ENCODE data around the gene SERPINB6.
"Not testable (repeated sequence)": the region's sequence is repeated elsewhere in the genome, so short reads cannot be mapped to it uniquely, and the experiment has no call there.

The SERPINB6 gene

GRCh38 chr6:2925842-2926747 is 45.3 kb downstream of the SERPINB6 start:
- not testable (repeated sequence) for H3K4me2 ChIP-seq (ENCODE audit: low read length); H3K4me1 ChIP-seq (ENCODE audit: control insufficient read depth, insufficient read depth, low read length); H3K9ac ChIP-seq (ENCODE audit: low read depth, low read length); H3K4me3 ChIP-seq (ENCODE audit: low read length); H3K9me3 ChIP-seq (replicated peaks; ENCODE audit: low read length); H3K36me3 ChIP-seq (ENCODE audit: insufficient read depth, low read length)
- peaks cover 39% of the 10 kb centered on the region for H3K27me3 ChIP-seq (ENCODE audit: control insufficient read depth, insufficient read depth, low read length)

- H3K4me2 ChIP-seq (ENCODE audit: low read length), result no peak overlapping the region
- no peaks in the 10 kb centered on the region for H3K4me1 ChIP-seq (ENCODE audit: control insufficient read depth, insufficient read depth, low read length)
- H3K27me3 ChIP-seq (ENCODE audit: control insufficient read depth, insufficient read depth, low read length), result peaks cover 43% of the 10 kb centered on the region
- H3K9ac ChIP-seq (ENCODE audit: low read depth, low read length), result no peak overlapping the region
- no peak overlapping the region for H3K4me3 ChIP-seq (ENCODE audit: low read length)
- no peaks in the 10 kb centered on the region for H3K36me3 ChIP-seq (ENCODE audit: insufficient read depth, low read length)
- no peaks in the 10 kb centered on the region for H3K9me3 ChIP-seq (replicated peaks; ENCODE audit: low read length)
Observed at GRCh38 chr6:2921520-2922115, 49.7 kb downstream of the SERPINB6 start.

GRCh38 chr6:2920671-2921112 is 50.7 kb downstream of the SERPINB6 start:
- H3K27me3 ChIP-seq (ENCODE audit: control insufficient read depth, insufficient read depth, low read length), result peaks cover 37% of the 10 kb centered on the region
- H3K4me2 ChIP-seq (ENCODE audit: low read length), result no peak overlapping the region
- no peaks in the 10 kb centered on the region for H3K4me1 ChIP-seq (ENCODE audit: control insufficient read depth, insufficient read depth, low read length)
- no peak overlapping the region for H3K9ac ChIP-seq (ENCODE audit: low read depth, low read length)
- no peaks in the 10 kb centered on the region for H3K36me3 ChIP-seq (ENCODE audit: insufficient read depth, low read length)
- H3K9me3 ChIP-seq (replicated peaks; ENCODE audit: low read length), result no peaks in the 10 kb centered on the region
- H3K4me3 ChIP-seq (ENCODE audit: low read length), result no peak overlapping the region

- no peaks in the 10 kb centered on the region for H3K9me3 ChIP-seq (replicated peaks; ENCODE audit: low read length)
- no peak overlapping the region for H3K9ac ChIP-seq (ENCODE audit: low read depth, low read length)
- no peak overlapping the region for H3K4me2 ChIP-seq (ENCODE audit: low read length)
- H3K27me3 ChIP-seq (ENCODE audit: control insufficient read depth, insufficient read depth, low read length), result peaks cover 33% of the 10 kb centered on the region
- no peaks in the 10 kb centered on the region for H3K4me1 ChIP-seq (ENCODE audit: control insufficient read depth, insufficient read depth, low read length)
- H3K36me3 ChIP-seq (ENCODE audit: insufficient read depth, low read length), result no peaks in the 10 kb centered on the region
- H3K4me3 ChIP-seq (ENCODE audit: low read length), result no peak overlapping the region
Observed at GRCh38 chr6:2919886-2920285, 51.5 kb downstream of the SERPINB6 start.

GRCh38 chr6:2919401-2919800 is 52.0 kb downstream of the SERPINB6 start:
- Histone ChIP-seq H3K4me3 (ENCODE audit: low read length) (no peak overlapping the region), H3K4me2 (ENCODE audit: low read length) (no peak overlapping the region), H3K27me3 (ENCODE audit: control insufficient read depth, insufficient read depth, low read length) (peaks cover 30% of the 10 kb centered on the region), H3K4me1 (ENCODE audit: control insufficient read depth, insufficient read depth, low read length) (no peaks in the 10 kb centered on the region), H3K36me3 (ENCODE audit: insufficient read depth, low read length) (no peaks in the 10 kb centered on the region), H3K9me3 (replicated peaks; ENCODE audit: low read length) (no peaks in the 10 kb centered on the region), H3K9ac (ENCODE audit: low read depth, low read length) (no peak overlapping the region)

GRCh38 chr6:2918936-2919335 is 52.4 kb downstream of the SERPINB6 start:
- Histone ChIP-seq H3K4me2 (ENCODE audit: low read length) (no peak overlapping the region), H3K36me3 (ENCODE audit: insufficient read depth, low read length) (no peaks in the 10 kb centered on the region), H3K4me3 (ENCODE audit: low read length) (no peak overlapping the region), H3K9ac (ENCODE audit: low read depth, low read length) (no peak overlapping the region), H3K27me3 (ENCODE audit: control insufficient read depth, insufficient read depth, low read length) (peaks cover 31% of the 10 kb centered on the region), H3K4me1 (ENCODE audit: control insufficient read depth, insufficient read depth, low read length) (no peaks in the 10 kb centered on the region), H3K9me3 (replicated peaks; ENCODE audit: low read length) (no peaks in the 10 kb centered on the region)

- Histone ChIP-seq H3K4me3 (ENCODE audit: low read length) (no peak overlapping the region), H3K9me3 (replicated peaks; ENCODE audit: low read length) (no peaks in the 10 kb centered on the region), H3K27me3 (ENCODE audit: control insufficient read depth, insufficient read depth, low read length) (peaks cover 29% of the 10 kb centered on the region), H3K4me2 (ENCODE audit: low read length) (no peak overlapping the region), H3K4me1 (ENCODE audit: control insufficient read depth, insufficient read depth, low read length) (no peaks in the 10 kb centered on the region), H3K9ac (ENCODE audit: low read depth, low read length) (no peak overlapping the region), H3K36me3 (ENCODE audit: insufficient read depth, low read length) (no peaks in the 10 kb centered on the region)
Observed at GRCh38 chr6:2917801-2918445, 53.4 kb downstream of the SERPINB6 start.

- Histone ChIP-seq H3K36me3 (ENCODE audit: insufficient read depth, low read length) (no peaks in the 10 kb centered on the region), H3K27me3 (ENCODE audit: control insufficient read depth, insufficient read depth, low read length) (peaks cover 29% of the 10 kb centered on the region), H3K9me3 (replicated peaks; ENCODE audit: low read length) (no peaks in the 10 kb centered on the region), H3K4me3 (ENCODE audit: low read length) (no peak overlapping the region), H3K4me2 (ENCODE audit: low read length) (no peak overlapping the region), H3K9ac (ENCODE audit: low read depth, low read length) (no peak overlapping the region), H3K4me1 (ENCODE audit: control insufficient read depth, insufficient read depth, low read length) (no peaks in the 10 kb centered on the region)
Observed at GRCh38 chr6:2917065-2917464, 54.3 kb downstream of the SERPINB6 start.

GRCh38 chr6:2916158-2916925 is 55.0 kb downstream of the SERPINB6 start:
- H3K4me3 ChIP-seq (ENCODE audit: low read length), result no peak overlapping the region
- H3K9me3 ChIP-seq (replicated peaks; ENCODE audit: low read length), result no peaks in the 10 kb centered on the region
- no peaks in the 10 kb centered on the region for H3K4me1 ChIP-seq (ENCODE audit: control insufficient read depth, insufficient read depth, low read length)
- no peaks in the 10 kb centered on the region for H3K36me3 ChIP-seq (ENCODE audit: insufficient read depth, low read length)
- H3K27me3 ChIP-seq (ENCODE audit: control insufficient read depth, insufficient read depth, low read length), result peaks cover 31% of the 10 kb centered on the region
- no peak overlapping the region for H3K9ac ChIP-seq (ENCODE audit: low read depth, low read length)
- no peak overlapping the region for H3K4me2 ChIP-seq (ENCODE audit: low read length)

- Histone ChIP-seq H3K4me2 (ENCODE audit: low read length) (no peak overlapping the region), H3K9me3 (replicated peaks; ENCODE audit: low read length) (no peaks in the 10 kb centered on the region), H3K36me3 (ENCODE audit: insufficient read depth, low read length) (no peaks in the 10 kb centered on the region), H3K4me1 (ENCODE audit: control insufficient read depth, insufficient read depth, low read length) (no peaks in the 10 kb centered on the region), H3K9ac (ENCODE audit: low read depth, low read length) (no peak overlapping the region), H3K4me3 (ENCODE audit: low read length) (no peak overlapping the region), H3K27me3 (ENCODE audit: control insufficient read depth, insufficient read depth, low read length) (peaks cover 34% of the 10 kb centered on the region)
Observed at GRCh38 chr6:2915150-2915549, 56.2 kb downstream of the SERPINB6 start.

- Histone ChIP-seq H3K4me2 (ENCODE audit: low read length) (no peak overlapping the region), H3K9ac (ENCODE audit: low read depth, low read length) (no peak overlapping the region)
Observed at GRCh38 chr6:2914318-2914660, 57.1 kb downstream of the SERPINB6 start.

More at GRCh38 chr6:2914318-2914660, 57.1 kb downstream of the SERPINB6 start:
- H3K27me3 ChIP-seq (ENCODE audit: control insufficient read depth, insufficient read depth, low read length), result peaks cover 34% of the 10 kb centered on the region
- H3K4me3 ChIP-seq (ENCODE audit: low read length), result no peak overlapping the region
- H3K4me1 ChIP-seq (ENCODE audit: control insufficient read depth, insufficient read depth, low read length), result no peaks in the 10 kb centered on the region
- H3K9me3 ChIP-seq (replicated peaks; ENCODE audit: low read length), result no peaks in the 10 kb centered on the region
- no peaks in the 10 kb centered on the region for H3K36me3 ChIP-seq (ENCODE audit: insufficient read depth, low read length)
